H1 (cell line): Measurements from ENCODE around the gene CFAP61.

Experiments used
- GABPA ChIP-seq: IDR thresholded peaks from 2 replicates; pipeline ENCODE4 v1.6.1; 2011; ENCODE audit warnings: mild to moderate bottlenecking, low read length, moderate library complexity, borderline replicate concordance; ENCODE audit not compliant: insufficient read depth
- JUN ChIP-seq: IDR thresholded peaks from 2 replicates; pipeline ENCODE4 v1.6.1; 2011; ENCODE audit warnings: low read depth, mild to moderate bottlenecking, improper control_type of control experiment, low read length
- KDM1A ChIP-seq: fragments of 200-600, 300-600 bp; sonication (generic); IDR thresholded peaks from 2 replicates; pipeline ENCODE4 v1.7.1; 2016; ENCODE audit warnings: mild to moderate bottlenecking, low read length, borderline replicate concordance
- KDM5A ChIP-seq: fragments of 200-600 bp; IDR thresholded peaks from 2 replicates; pipeline ENCODE4 v1.7.1; 2012; ENCODE audit warnings: mild to moderate bottlenecking, low read length, inconsistent platforms, mixed read lengths
- MAFK ChIP-seq: IDR thresholded peaks from 2 replicates; pipeline ENCODE4 v1.6.1; 2012; ENCODE audit warnings: low read depth, mild to moderate bottlenecking, improper control_type of control experiment, low read length
- SP2 ChIP-seq: IDR thresholded peaks from 2 replicates; pipeline ENCODE4 v1.6.1; 2012; ENCODE audit warnings: mild to moderate bottlenecking, low read length, inconsistent platforms
- TF ChIP-seq, protein P1 (sequence below), 3 experiments: IDR thresholded peaks; 1 replicate in 2 of 3; 2 replicates in 1 of 3; pipeline versions ENCODE4 v1.5.1 to v1.6.1; 2011; ENCODE audit warnings: low read length in 3 of 3, mild to moderate bottlenecking in 3 of 3, inconsistent platforms in 2 of 3, low read depth in 1 of 3, moderate library complexity in 1 of 3; ENCODE audit not compliant: insufficient read depth in 1 of 3; ENCODE audit errors: control extremely low read depth in 1 of 3

DNA sequence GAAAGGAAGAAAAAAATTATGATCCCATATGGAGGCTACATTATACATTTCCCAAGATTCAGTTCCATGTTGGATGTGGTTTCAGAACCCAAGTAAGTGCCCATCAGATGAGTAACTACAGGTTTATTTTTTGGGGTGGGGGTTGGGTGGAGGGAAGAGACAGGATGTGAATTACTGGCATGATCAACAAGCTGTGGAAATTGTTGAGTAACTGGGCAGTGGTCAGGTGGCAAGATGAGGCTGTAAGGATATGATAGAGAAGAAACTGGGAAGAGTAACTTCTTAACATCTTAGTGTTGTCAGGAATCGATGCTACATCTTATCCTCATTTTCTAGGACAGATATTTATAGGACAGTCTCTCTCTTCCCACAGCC, 153.5 kb downstream of the CFAP61 start:
- TF ChIP-seq GABPA (no peak), KDM5A (no peak), SP2 (no peak), MAFK (no peak), KDM1A (no peak), JUN (no peak)
- TF ChIP-seq, protein P1, sequence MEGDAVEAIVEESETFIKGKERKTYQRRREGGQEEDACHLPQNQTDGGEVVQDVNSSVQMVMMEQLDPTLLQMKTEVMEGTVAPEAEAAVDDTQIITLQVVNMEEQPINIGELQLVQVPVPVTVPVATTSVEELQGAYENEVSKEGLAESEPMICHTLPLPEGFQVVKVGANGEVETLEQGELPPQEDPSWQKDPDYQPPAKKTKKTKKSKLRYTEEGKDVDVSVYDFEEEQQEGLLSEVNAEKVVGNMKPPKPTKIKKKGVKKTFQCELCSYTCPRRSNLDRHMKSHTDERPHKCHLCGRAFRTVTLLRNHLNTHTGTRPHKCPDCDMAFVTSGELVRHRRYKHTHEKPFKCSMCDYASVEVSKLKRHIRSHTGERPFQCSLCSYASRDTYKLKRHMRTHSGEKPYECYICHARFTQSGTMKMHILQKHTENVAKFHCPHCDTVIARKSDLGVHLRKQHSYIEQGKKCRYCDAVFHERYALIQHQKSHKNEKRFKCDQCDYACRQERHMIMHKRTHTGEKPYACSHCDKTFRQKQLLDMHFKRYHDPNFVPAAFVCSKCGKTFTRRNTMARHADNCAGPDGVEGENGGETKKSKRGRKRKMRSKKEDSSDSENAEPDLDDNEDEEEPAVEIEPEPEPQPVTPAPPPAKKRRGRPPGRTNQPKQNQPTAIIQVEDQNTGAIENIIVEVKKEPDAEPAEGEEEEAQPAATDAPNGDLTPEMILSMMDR (IDR thresholded peaks at IDR 0.05; ENCODE audit: control extremely low read depth in 1 of 3, insufficient read depth in 1 of 3, low read depth in 1 of 3, low read length in 3 of 3), result no peak
